A673 (cell line): ENCODE measurements around the gene DYRK3.

ENCODE experiments used
- CTCF ChIP-seq: fragments of 300-800, 200-600 bp; sonication (generic); conservative IDR thresholded peaks from 2 replicates; pipeline ENCODE4 v1.5.1; 2017; ENCODE audit warnings: low read depth, mild to moderate bottlenecking, antibody characterized with exemption, low read length, moderate library complexity, mixed read lengths
- EZH2 ChIP-seq: fragments of 200-600 bp; sonication (generic); IDR thresholded peaks from 2 replicates; pipeline ENCODE4 v1.6.1; 2017; ENCODE audit warnings: borderline replicate concordance, low read depth, mild to moderate bottlenecking, mixed read lengths, antibody characterized with exemption, low read length; ENCODE audit not compliant: poor library complexity, severe bottlenecking

GRCh38 chr1:206587904-206588303, 47.4 kb upstream of the DYRK3 start:
- TF ChIP-seq CTCF (no peak), EZH2 (no peak)
